HG02870 (cell line): ENCODE data around the gene NEK6.

Source experiments
- ATAC-seq: cut with Tn5 transposase; IDR thresholded peaks from one replicate; pipeline ENCODE4 v1.9.1; 2021; ENCODE audit warnings: mild to moderate bottlenecking, moderate library complexity; ENCODE audit not compliant: unreplicated experiment

Gene NEK6

DNA sequence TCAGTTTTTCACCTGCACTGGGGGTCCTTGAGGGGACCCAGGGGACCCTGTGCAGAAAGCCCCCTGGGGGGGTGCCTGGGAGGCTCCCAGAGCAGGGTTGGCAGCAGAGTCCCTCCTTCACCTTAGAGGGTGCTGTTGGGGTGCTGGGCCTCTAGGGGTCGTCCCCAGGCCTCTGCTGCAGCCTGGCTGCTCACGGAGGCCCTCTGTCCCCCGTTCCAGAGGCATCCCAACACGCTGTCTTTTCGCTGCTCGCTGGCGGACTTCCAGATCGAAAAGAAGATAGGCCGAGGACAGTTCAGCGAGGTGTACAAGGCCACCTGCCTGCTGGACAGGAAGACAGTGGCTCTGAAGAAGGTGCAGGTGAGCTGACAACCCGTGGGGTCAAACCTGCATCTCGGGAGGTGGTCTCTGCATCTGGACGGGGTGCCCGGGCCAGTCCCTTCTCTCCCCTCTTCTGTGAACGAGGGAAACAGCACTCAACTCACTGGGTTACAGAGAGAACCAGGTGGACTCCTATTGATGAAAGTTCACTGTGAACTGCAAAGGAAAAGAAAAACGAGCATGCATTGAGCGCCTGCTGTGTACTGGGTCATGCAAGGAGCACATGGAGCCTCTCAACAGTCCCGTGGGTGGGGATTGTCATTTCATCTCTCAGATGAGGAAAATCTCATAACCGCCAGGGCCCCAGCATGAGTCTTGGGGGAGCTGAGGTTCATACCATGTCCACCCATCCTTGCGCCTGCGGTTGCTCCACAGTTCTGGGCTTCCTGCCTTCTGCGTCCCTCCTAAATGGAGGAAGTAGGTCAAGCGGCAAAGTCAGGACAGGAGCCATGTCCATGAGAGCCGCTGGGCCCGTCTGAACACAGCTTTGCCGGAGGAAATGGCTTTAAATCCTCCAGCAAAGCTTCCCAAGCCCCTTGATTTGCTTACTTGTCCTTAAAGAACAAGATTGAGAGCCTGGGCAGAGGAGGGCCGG lies 54.8 kb downstream of the NEK6 start:
- no peak for ATAC-seq

DNA sequence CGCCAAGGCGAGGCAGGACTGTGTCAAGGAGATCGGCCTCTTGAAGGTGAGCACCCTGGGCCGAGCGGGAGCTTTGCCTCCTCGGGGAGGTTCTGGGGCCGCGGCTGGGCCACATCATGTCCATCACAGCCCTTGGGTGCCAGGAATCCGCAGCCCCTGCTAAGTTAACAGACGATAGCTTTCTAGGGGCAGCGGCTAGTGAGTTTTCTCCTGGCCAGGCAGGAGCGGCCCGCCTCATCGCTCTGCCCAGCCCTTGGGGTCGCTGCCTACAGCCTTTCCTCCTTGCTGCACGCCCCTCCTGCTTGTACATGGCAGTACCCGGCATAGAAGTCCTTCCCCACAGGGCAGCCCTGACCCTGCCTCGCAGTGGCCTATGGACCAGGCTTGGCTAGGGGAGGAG lies 56.2 kb downstream of the NEK6 start:
- ATAC-seq, result no peak

DNA sequence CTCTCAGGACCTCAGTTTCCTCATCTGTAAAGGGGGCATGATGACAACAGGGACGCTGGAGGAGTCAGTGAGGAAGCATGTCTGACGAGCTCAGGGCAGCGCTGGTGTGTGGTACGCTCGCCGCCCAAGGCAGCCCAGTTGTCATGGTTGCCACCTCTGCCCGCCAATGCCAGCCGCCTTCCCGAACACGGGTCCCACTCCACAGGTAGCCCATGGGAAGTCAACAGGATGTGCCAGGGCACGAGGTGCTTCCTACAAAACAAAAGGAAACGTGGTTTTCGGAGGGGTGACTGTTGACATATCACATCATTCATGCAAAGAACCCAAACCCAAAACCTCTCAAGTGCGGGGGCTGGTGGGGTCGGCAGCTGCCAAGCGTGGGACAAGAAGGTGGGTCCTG lies 58.1 kb downstream of the NEK6 start:
- no peak for ATAC-seq

DNA sequence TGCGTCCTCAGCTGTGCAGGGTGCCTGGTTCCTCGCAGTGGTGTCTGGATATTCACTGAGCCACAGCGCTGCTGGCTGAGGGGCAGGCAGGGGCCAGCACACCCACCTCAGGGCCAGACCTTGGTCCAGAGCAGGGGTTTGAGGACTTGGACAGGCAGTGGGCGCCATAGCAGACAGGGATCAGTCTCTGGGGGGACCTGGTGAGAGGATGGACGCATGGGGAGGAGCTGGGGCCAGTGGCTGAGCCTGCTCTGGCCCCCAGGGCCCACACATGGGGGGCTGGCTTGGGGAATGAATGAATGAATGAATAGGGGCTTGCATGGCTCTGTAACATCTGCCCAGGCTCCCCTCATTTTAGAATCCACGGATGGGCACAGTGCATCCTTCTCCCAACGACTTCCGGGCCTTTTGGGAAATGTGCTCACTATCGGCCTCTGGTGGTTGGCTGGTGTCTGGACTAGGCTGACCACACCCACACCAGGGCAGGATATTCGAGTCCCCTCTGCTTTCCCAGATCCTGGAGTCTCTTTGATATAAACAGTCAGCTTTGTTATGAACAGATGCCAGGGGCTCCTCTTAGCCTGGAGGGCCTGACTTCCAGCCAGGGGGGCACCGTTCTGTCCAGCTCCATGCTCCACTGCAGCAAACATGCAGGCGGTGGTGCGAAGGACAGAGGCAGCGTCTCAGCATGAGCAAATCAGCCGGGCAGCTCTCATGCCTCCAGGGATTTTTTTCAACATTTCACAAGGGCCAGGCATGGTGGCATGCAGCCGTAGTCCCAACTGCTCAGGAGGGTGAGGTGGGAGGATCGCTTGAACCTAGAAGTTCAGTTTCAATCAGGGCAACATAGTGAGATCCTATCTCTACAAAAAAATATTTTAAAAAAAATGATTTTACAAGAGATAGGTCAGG lies 62.6 kb downstream of the NEK6 start:
- ATAC-seq, result no peak

DNA sequence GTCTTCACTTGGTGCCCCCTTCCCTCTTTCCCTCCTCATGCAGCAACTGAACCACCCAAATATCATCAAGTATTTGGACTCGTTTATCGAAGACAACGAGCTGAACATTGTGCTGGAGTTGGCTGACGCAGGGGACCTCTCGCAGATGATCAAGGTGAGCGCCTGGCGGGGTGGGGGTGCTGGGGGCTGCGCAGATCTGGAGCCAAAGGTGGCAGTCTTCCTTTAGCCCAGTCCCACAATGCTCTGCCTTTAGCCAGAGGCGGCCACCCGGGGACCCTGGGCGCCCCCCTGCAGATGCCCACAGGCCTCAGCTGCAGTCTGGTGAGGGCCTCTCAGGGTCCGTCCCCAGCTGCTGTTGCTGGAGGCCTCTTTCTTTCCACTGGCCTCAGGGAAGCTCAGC lies 63.7 kb downstream of the NEK6 start:
- no peak for ATAC-seq

DNA sequence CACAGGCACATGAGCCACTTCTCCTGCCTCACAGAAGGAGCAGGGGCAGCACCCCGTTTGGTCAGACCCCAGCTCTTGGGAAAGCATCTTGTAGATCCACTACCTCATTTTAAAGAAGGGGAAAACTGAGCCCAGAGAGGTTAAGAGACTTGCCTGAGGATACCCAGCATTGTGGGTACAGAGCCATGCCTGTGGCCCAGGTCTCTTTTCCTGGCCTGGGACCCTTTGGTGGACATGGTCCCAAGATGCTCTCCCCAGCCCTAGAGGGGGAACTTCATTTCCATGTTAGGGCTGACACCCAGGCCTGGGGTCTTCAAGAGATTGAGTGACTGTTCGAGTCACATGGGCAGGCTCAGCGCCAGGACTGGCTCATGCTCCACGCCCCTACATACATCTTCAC lies 64.2 kb downstream of the NEK6 start:
- no peak for ATAC-seq

DNA sequence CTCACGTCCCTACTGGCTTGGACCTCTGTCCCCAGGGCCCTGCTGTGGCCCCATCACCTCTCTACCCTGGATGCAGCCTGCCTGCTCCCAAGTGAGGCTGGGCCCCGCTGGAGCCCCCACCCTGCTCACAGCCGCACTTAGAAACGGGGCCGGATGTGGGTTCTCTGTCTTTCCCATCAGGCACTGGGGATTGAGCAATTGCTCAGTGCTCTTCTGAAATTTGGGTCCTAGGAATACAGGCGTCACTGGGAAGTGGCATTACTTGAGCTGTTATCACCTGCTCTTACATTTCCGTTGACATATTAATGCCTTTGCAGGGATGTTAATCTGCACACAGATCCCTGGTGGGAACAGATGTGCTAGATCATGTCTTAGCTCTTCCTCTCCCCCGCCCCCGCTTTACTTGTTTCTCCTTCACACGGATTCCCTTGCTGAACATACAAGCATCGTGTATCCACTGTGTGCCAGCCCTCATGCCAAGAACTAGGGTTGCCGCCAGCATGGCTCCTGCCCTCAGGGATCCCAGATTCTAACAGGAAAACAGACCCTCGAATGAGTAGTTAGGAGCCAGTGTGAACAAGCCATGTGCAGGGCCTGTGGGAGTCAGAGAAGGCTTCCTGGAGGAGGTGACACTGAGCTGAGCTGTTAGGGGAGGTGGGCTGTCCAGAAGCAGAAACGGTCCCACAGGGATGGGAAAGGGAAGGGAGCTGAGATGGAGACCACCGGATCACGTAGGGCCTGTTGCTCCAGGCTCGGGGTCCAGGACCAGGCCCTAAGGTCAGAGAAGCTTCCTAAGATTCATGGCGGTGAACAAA lies 65.1 kb downstream of the NEK6 start:
- ATAC-seq, result no peak

DNA sequence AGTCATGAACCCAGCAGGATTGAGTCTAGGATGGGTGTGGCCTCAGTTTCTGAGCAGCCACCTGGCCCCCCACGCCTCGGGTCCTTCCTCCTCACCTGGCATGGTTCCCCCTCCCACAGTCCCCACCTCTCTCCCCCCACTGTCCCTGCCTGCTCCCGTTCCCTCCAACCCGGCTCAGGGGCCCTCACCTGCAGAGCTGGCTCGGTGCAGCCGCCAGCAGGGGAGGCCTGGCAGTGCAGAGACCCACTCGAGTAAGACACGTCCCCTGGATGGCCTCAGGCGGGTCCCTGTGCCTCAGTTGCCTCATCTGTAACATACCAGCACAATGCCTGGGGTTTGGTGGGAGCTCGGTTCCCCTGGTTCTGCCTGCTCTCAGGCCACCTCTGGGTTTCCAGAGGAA lies 66.2 kb downstream of the NEK6 start:
- ATAC-seq, result no peak

DNA sequence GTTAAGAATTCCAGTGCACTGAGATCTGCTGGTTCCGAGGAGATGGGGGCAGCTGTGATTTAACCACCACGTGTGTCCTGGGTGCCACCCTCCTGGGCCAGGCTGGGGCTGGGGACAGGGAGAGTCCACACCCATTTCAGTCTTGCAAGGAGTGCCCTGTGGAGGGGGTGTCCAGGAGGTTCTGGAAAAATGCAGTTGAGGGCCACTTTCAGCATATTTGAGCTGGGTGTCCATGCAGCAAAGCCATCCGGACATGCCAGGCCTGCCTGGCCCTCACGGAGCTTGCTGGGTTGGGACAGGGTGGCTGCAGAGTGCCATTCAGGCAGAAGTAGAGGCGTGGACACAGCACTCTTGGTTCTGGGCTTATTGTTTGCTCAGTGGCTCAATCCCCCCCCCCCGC lies 68.1 kb downstream of the NEK6 start:
- ATAC-seq, result no peak

DNA sequence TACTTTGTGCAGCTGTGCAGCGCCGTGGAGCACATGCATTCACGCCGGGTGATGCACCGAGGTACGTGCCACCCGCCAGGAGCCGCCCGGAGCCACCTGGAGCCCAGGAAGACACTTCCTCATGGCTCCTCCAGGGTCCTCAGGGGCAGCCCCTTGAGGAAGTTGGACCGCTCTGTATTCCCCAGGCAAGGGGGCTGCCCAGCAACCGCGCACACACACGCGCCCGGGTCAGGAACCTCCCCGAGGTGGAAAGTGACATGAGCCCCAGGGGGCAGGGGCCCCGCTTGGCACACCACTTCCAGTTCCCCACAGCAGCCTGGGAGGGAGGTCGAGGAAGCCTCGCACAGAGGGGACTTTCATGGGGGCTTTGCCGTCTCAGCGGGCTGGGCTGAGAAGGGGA lies 68.6 kb downstream of the NEK6 start:
- no peak for ATAC-seq

DNA sequence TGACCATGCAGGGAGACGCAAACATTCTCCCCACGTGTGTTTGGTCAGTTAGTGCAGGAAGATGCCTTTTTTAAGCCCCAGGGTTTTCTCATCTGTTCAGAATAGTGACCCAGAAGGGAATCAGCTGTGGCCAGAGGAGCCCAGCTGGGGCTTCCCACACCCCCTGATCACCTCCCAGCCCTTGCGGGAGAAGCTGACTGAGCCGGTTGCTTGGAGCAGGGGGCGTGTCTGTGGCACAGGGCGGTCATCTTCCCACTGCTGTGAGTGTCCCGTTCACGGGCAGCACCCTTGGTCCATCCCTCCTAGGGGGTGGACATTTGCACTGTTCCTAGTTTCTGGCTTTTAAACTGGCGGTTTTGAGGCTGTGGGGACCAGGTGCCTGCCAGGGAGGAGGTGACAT lies 69.7 kb downstream of the NEK6 start:
- no peak for ATAC-seq

DNA sequence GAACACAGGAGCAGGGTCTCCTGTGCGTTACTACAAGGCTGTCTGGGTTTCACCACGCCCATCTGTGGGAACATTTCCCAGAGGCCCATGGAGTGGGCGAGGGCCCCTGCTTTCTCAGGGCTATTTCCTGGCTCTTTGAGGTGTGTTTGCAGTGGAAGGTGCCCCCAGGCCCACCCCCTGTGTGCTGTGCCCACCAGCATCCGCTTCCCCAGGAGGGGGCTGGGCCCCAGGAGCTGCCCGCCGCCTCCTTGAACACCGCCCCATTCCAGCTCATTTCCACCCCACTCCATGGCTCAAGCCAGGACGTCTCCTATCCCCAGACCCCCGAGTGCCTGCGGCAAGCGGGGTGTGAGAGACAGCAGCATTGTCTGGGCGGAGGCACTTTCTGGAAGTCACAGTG lies 70.5 kb downstream of the NEK6 start:
- no peak for ATAC-seq

DNA sequence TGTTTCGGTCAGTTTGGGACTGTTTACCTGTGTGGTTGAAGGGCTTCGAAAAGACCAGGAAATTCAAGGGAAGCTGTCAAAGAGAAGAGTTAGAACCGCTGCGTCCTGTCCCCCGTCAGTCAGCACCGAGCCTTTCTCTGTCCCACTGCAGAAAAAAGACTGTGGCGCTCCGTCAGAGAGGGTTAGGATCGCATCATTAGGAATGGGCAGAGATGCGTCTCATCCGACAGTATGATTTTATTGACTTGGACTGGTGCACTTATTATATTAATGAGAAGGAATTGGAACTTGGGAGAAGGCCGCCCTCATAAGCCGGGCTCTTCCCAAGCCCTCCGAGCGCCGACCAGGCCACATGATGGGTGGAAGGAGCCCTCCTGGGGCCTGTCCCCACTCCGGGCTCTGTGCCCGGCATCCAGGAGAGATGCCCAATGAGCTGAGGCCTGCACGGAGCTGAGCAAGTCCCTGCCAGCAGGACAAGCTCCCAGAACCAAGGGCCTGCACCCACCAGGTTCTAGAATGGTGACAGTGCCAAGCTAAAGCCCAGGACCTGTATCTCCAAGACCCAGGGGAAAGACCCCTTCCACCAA lies 71.5 kb downstream of the NEK6 start:
- ATAC-seq, result no peak

DNA sequence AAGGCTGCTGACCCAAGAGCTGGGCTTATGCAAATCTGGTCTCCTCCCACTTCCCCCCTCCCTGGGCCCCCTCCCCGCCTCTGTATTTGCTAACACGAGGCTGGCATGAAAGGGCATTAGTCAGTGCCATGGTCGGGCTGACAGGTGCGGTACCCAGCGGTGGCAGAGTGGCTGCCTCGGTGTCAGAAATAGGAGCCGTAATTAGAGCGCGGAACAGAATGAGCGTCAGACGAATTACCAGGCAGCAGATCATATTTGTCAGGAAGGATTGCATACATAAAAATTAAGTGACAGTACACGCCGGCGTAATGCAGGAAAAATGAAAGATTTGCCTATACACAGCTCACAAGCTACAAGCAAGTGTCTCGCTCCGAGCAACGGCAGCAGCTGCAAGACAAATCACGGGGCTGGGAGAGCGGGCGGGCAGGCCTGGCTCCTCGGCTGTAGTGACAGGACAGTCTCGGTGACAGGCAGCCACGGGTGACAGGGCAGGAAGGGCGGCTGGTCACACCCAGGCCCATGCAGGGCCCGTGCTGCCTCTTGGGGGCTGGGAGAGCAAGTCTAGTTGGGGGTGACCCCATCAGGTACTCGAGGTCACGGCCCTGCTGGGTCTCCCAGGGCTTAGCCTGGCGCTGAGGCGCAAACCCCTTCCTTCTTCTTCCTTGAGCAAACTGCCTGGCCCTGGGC lies 72.4 kb downstream of the NEK6 start:
- ATAC-seq, result no peak

DNA sequence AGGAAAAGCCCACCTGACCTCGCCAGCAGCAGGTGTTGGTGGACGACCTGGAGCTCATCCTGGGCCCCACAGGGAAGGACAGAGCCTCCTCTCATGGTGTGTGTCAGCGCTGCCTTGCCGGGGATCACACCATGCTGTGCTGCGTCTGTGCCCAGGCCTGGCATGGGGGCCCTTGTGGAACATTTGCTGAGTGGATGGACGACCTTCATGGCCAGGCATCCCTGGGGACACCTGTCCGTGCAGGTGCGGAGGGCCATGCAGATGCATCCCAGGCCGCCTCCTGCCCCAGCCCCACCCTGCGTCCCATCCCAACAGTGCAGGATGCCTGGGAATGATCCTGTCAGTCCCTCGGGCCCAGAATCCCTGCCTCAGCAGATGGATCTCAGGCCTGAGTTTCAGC lies 73.8 kb downstream of the NEK6 start:
- no peak for ATAC-seq

DNA sequence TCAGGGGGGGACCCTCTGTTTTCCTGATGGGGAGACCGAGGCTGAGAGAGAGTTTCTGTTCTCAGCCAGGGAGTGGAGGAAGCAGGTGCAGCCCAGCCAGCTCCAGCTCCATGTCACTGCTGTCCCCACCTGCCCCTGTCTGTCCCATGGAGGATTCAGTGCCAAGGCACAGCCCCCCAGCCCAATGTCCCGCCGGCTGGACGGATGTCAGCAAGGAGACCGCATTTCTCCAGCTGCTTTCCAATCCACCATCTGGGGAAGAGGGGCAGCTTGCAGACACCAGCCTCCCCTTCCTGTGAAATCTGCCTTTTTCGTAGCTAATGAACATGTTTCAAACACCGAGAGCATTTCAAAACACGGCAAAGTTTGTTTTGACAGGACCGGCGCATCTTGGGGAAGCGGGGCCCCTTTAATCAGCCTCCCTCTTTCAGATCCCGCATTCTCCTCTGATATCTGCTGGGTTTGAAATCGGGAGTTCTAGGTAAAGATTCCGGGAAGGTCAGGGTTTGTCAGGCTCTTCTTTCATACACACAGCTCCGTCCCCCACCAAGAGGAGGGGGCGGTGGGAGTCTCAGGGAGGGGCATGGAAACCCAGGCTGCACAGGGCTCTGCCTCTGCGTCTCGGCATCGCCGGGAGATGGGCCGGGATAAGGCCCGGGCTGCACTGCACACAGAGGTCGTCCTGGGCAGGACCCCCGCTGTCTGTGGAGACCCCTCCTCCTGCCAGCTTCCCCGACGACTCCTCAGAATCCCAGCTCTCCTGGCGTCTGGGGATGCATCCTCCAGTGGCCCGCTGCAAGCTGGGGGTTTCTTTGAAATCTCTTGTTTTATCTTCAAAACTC lies 74.8 kb downstream of the NEK6 start:
- ATAC-seq, result no peak

DNA sequence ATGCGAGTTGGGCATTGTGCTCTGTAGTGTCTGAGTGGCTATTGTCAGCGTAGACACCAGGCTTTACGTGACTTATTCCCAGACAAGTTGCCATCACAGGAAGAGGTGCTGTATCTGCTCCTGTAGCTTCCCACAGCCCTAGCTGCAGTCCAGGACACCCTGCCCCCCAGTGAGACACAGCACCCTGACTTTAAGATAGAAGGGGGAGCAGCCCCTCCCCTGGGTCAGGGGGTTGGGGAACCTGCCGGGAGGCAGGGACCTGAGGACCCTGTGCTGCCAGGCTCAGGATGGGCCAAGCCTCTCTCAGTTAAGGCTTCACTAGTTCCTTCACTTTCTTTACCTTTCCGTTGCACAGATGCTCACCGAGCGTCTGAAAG lies 75.4 kb downstream of the NEK6 start:
- ATAC-seq, result no peak

DNA sequence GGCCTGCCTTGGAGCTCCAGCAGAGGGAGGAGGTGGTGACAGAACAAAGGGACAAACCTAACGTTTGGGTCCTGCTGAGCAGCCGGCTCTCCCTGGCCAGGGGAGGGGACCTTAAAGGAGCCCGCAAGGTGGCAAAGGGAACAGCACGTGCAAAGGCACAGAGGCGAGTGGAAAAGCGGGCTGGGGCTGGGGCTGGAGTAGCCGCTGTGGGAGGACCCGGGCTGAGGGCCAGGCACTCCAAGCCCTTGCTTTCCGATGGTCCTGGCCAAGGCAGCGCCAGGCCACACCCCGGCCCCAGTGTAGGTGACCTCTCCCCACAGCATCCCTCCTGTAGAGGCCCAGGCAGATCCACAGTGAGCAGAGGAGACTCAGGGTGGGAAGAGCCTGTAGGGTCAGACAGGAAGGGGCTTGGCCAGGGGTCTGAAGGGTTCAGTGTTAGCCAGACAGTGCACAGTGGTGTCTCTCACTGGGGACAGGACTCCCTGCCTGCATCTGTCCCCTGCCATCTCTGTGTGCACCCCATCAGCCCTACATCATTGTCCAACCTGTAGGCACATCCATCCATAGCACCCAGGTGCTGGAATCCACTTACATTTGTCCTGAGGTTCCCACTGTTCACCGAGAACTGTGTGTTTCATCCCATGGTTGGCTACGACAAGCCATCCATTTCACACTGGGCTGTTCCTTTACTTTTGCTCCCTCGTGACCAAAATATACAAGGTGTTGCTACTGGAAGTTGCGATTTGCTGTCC lies 77.0 kb downstream of the NEK6 start:
- no peak for ATAC-seq

DNA sequence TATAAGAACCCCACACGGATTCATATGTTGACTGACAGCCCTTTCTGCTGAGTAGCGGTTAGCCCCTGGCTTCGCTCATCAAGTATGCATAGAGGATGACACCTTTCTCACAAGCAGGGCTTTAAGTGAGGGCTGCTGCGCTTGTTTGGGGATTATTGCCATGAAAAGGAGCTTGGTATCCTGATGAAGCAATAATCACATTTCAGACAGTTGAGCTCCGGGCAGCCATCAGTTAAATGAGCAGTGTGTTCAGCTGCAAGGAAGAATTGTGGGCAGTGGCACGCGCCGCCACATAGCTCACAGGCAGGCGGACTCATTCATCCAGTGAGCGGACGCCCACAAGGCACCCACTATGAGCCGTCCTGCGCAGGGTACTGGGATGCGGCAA lies 77.6 kb downstream of the NEK6 start:
- ATAC-seq, result no peak
